ENCODE measurements around the gene ABCB4. TPM values are rescaled to one million over a fixed set of nuclear protein-coding genes. Genes with fewer than 3 reads are reported as not detected.

Gene ABCB4
- total and polyA plus RNA-seq, 8 donors = 0.11 to 2.1 (median 0.22) TPM

- no peak overlapping the region for H3K27ac ChIP-seq
- no peak for FAIRE-seq
- 87 to 95% methylated on average over 2 of the region's 2 CpGs for WGBS, 2 donors
Measured at GRCh38 chr7:87359366-87359765, 116.1 kb downstream of the ABCB4 start.

GRCh38 chr7:87356448-87356847 lies 119.0 kb downstream of the ABCB4 start:
- H3K4me1 ChIP-seq = no peaks in the 10 kb centered on the region
- ATAC-seq (no peak), FAIRE-seq (no peak), DNase-seq (no peak)
- peaks cover 0 to under 1% (median 0%) of the 10 kb centered on the region in 3 donors for H3K36me3 ChIP-seq
- H3K27ac ChIP-seq = no peak overlapping the region
- no peaks in the 10 kb centered on the region for H3K9me3 ChIP-seq
- H3K27me3 ChIP-seq = no peaks in the 10 kb centered on the region
- 86 to 90% methylated on average over 1 of the region's 1 CpG for WGBS, 2 donors
- TF ChIP-seq CTCF (IDR thresholded peaks at IDR 0.05) = no peak
- no peak overlapping the region for H3K4me3 ChIP-seq
- intact Hi-C loops (cut with DNase I) = no loop called here

More at GRCh38 chr7:87359366-87359765, 116.1 kb downstream of the ABCB4 start:
- Histone ChIP-seq H3K9me3 (no peaks in the 10 kb centered on the region), H3K27me3 (no peaks in the 10 kb centered on the region), H3K4me3 (no peak overlapping the region), H3K4me1 (no peaks in the 10 kb centered on the region), H3K36me3 (peaks cover 0 to 5% (median 0%) of the 10 kb centered on the region in 3 donors)
- no peak for TF ChIP-seq CTCF (IDR thresholded peaks at IDR 0.05)
- DNase-seq (no peak), ATAC-seq (no peak)
- intact Hi-C loops (cut with DNase I) = no loop called here

GRCh38 chr7:87354749-87355148 lies 120.7 kb downstream of the ABCB4 start:
- Histone ChIP-seq H3K4me3 (no peak overlapping the region), H3K36me3 (no peaks in the 10 kb centered on the region), H3K4me1 (no peaks in the 10 kb centered on the region), H3K27ac (no peak overlapping the region), H3K9me3 (no peaks in the 10 kb centered on the region), H3K27me3 (no peaks in the 10 kb centered on the region)
- 91 to 95% methylated on average over 3 of the region's 3 CpGs for WGBS, 2 donors
- DNase-seq = no peak
- no peak for TF ChIP-seq CTCF (IDR thresholded peaks at IDR 0.05)
- intact Hi-C loops (cut with DNase I) = loop anchor here in 1 of 3 donors (5.0 kb wide), 1 partner anchor 53 kb away; no protein-coding TSS in a partner anchor
- no peak for ATAC-seq
- FAIRE-seq = no peak

Other genes with a start within 250 kb of the ABCB4 start
- 1 to 10 TPM; 2.2 to 6.4 (median 4.8) TPM for gene CROT, start 130.0 kb downstream of the ABCB4 start, total RNA-seq
- gene CROT, start 130.0 kb downstream of the ABCB4 start, polyA plus RNA-seq = 1 to 10 TPM; 3.0 to 7.4 TPM
- 1 to 10 TPM; 1.8 to 9.7 (median 3.0) TPM for gene ABCB1, start 125.2 kb upstream of the ABCB4 start, total RNA-seq
- 1 to 10 TPM; 2.4 to 9.2 TPM for gene ABCB1, start 125.2 kb upstream of the ABCB4 start, polyA plus RNA-seq
- 1 to 10 TPM in 2 of 6 donors, under 1 TPM in 4; 0.31 to 1.2 (median 0.67) TPM for gene RUNDC3B, start 152.7 kb upstream of the ABCB4 start, total RNA-seq
- gene RUNDC3B, start 152.7 kb upstream of the ABCB4 start, polyA plus RNA-seq = 1 to 10 TPM in 1 of 2 donors, under 1 TPM in 1; 0.23 to 1.7 TPM